Measurements from ENCODE around the gene IL36B. TPM values are rescaled to one million over a fixed set of nuclear protein-coding genes. Genes with fewer than 3 reads are reported as not detected.

The IL36B gene
- total RNA-seq, 1 donor from 2014 or later = not detected

GRCh38 chr2:113002677-113003076 is 50.0 kb downstream of the IL36B start:
- H3K9me3 ChIP-seq (ENCODE audit: control insufficient read depth in 3 of 3, low read length in 3 of 3) = peaks cover 2 to 4% (median 3%) of the 10 kb centered on the region in 3 donors
- no peaks in the 10 kb centered on the region for H3K27me3 ChIP-seq (ENCODE audit: control insufficient read depth in 3 of 3, insufficient read depth in 3 of 3, low read length in 3 of 3)
- H3K36me3 ChIP-seq (ENCODE audit: control insufficient read depth in 3 of 3, insufficient read depth in 3 of 3, low read length in 3 of 3) = no peaks in the 10 kb centered on the region
- no peak overlapping the region for H3K27ac ChIP-seq (ENCODE audit: low read depth, low read length)
- H3K9ac ChIP-seq (ENCODE audit: low read depth in 1 of 3, low read length in 3 of 3) = no peak overlapping the region
- H3K4me3 ChIP-seq (ENCODE audit: low read length in 3 of 3) = no peak overlapping the region
- H3K4me1 ChIP-seq (ENCODE audit: control insufficient read depth in 3 of 3, insufficient read depth in 3 of 3, low read length in 3 of 3) = no peaks in the 10 kb centered on the region

GRCh38 chr2:113000436-113000835 is 52.2 kb downstream of the IL36B start:
- Histone ChIP-seq H3K9ac (ENCODE audit: low read depth in 1 of 3, low read length in 3 of 3) (no peak overlapping the region), H3K27me3 (ENCODE audit: control insufficient read depth in 3 of 3, insufficient read depth in 3 of 3, low read length in 3 of 3) (no peaks in the 10 kb centered on the region), H3K9me3 (ENCODE audit: control insufficient read depth in 3 of 3, low read length in 3 of 3) (peaks cover 2 to 4% (median 3%) of the 10 kb centered on the region in 3 donors), H3K27ac (ENCODE audit: low read depth, low read length) (no peak overlapping the region), H3K4me3 (ENCODE audit: low read length in 3 of 3) (no peak overlapping the region), H3K4me1 (ENCODE audit: control insufficient read depth in 3 of 3, insufficient read depth in 3 of 3, low read length in 3 of 3) (no peaks in the 10 kb centered on the region), H3K36me3 (ENCODE audit: control insufficient read depth in 3 of 3, insufficient read depth in 3 of 3, low read length in 3 of 3) (no peaks in the 10 kb centered on the region)

- H3K36me3 ChIP-seq (ENCODE audit: control insufficient read depth in 3 of 3, insufficient read depth in 3 of 3, low read length in 3 of 3) = no peaks in the 10 kb centered on the region
- H3K27me3 ChIP-seq (ENCODE audit: control insufficient read depth in 3 of 3, insufficient read depth in 3 of 3, low read length in 3 of 3) = no peaks in the 10 kb centered on the region
- H3K9me3 ChIP-seq (ENCODE audit: control insufficient read depth in 3 of 3, low read length in 3 of 3) = peaks cover 7 to 8% (median 8%) of the 10 kb centered on the region in 3 donors
- H3K9ac ChIP-seq (ENCODE audit: low read depth in 1 of 3, low read length in 3 of 3) = no peak overlapping the region
- no peak overlapping the region for H3K27ac ChIP-seq (ENCODE audit: low read depth, low read length)
- no peaks in the 10 kb centered on the region for H3K4me1 ChIP-seq (ENCODE audit: control insufficient read depth in 3 of 3, insufficient read depth in 3 of 3, low read length in 3 of 3)
- no peak overlapping the region for H3K4me3 ChIP-seq (ENCODE audit: low read length in 3 of 3)
Observed at GRCh38 chr2:112997151-112997550, 55.5 kb downstream of the IL36B start.

- no peak overlapping the region for H3K9ac ChIP-seq (ENCODE audit: low read depth in 1 of 3, low read length in 3 of 3)
- no peaks in the 10 kb centered on the region for H3K4me1 ChIP-seq (ENCODE audit: control insufficient read depth in 3 of 3, insufficient read depth in 3 of 3, low read length in 3 of 3)
- no peaks in the 10 kb centered on the region for H3K27me3 ChIP-seq (ENCODE audit: control insufficient read depth in 3 of 3, insufficient read depth in 3 of 3, low read length in 3 of 3)
- no peaks in the 10 kb centered on the region for H3K36me3 ChIP-seq (ENCODE audit: control insufficient read depth in 3 of 3, insufficient read depth in 3 of 3, low read length in 3 of 3)
- H3K27ac ChIP-seq (ENCODE audit: low read depth, low read length) = no peak overlapping the region
- peaks cover 7 to 12% (median 8%) of the 10 kb centered on the region in 3 donors for H3K9me3 ChIP-seq (ENCODE audit: control insufficient read depth in 3 of 3, low read length in 3 of 3)
- H3K4me3 ChIP-seq (ENCODE audit: low read length in 3 of 3) = no peak overlapping the region
Observed at GRCh38 chr2:112996635-112997034, 56.0 kb downstream of the IL36B start.

GRCh38 chr2:112995346-112995920 is 57.2 kb downstream of the IL36B start:
- H3K4me3 ChIP-seq (ENCODE audit: low read length in 3 of 3) = no peak overlapping the region
- H3K27me3 ChIP-seq (ENCODE audit: control insufficient read depth in 3 of 3, insufficient read depth in 3 of 3, low read length in 3 of 3) = no peaks in the 10 kb centered on the region
- H3K27ac ChIP-seq (ENCODE audit: low read depth, low read length) = no peak overlapping the region
- H3K4me1 ChIP-seq (ENCODE audit: control insufficient read depth in 3 of 3, insufficient read depth in 3 of 3, low read length in 3 of 3) = no peaks in the 10 kb centered on the region
- H3K9ac ChIP-seq (ENCODE audit: low read depth in 1 of 3, low read length in 3 of 3) = no peak overlapping the region
- no peaks in the 10 kb centered on the region for H3K36me3 ChIP-seq (ENCODE audit: control insufficient read depth in 3 of 3, insufficient read depth in 3 of 3, low read length in 3 of 3)
- peaks cover 7 to 12% (median 8%) of the 10 kb centered on the region in 3 donors for H3K9me3 ChIP-seq (ENCODE audit: control insufficient read depth in 3 of 3, low read length in 3 of 3)

- Histone ChIP-seq H3K4me1 (ENCODE audit: control insufficient read depth in 3 of 3, insufficient read depth in 3 of 3, low read length in 3 of 3) (no peaks in the 10 kb centered on the region), H3K9ac (ENCODE audit: low read depth in 1 of 3, low read length in 3 of 3) (no peak overlapping the region), H3K36me3 (ENCODE audit: control insufficient read depth in 3 of 3, insufficient read depth in 3 of 3, low read length in 3 of 3) (no peaks in the 10 kb centered on the region)
Observed at GRCh38 chr2:112994648-112995047, 58.0 kb downstream of the IL36B start.

GRCh38 chr2:112993831-112994230 is 58.8 kb downstream of the IL36B start:
- H3K27ac ChIP-seq (ENCODE audit: low read depth, low read length) = no peak overlapping the region
- no peaks in the 10 kb centered on the region for H3K27me3 ChIP-seq (ENCODE audit: control insufficient read depth in 3 of 3, insufficient read depth in 3 of 3, low read length in 3 of 3)
- no peak overlapping the region for H3K4me3 ChIP-seq (ENCODE audit: low read length in 3 of 3)
- H3K36me3 ChIP-seq (ENCODE audit: control insufficient read depth in 3 of 3, insufficient read depth in 3 of 3, low read length in 3 of 3) = no peaks in the 10 kb centered on the region
- no peak overlapping the region for H3K9ac ChIP-seq (ENCODE audit: low read depth in 1 of 3, low read length in 3 of 3)
- H3K4me1 ChIP-seq (ENCODE audit: control insufficient read depth in 3 of 3, insufficient read depth in 3 of 3, low read length in 3 of 3) = no peaks in the 10 kb centered on the region
- peaks cover 3 to 9% (median 7%) of the 10 kb centered on the region in 3 donors for H3K9me3 ChIP-seq (ENCODE audit: control insufficient read depth in 3 of 3, low read length in 3 of 3)

More at GRCh38 chr2:112994648-112995047, 58.0 kb downstream of the IL36B start:
- Histone ChIP-seq H3K9me3 (ENCODE audit: control insufficient read depth in 3 of 3, low read length in 3 of 3) (peaks cover 4 to 9% (median 8%) of the 10 kb centered on the region in 3 donors), H3K27me3 (ENCODE audit: control insufficient read depth in 3 of 3, insufficient read depth in 3 of 3, low read length in 3 of 3) (no peaks in the 10 kb centered on the region), H3K27ac (ENCODE audit: low read depth, low read length) (no peak overlapping the region), H3K4me3 (ENCODE audit: low read length in 3 of 3) (no peak overlapping the region)

- no peak overlapping the region for H3K27ac ChIP-seq (ENCODE audit: low read depth, low read length)
Observed at GRCh38 chr2:112989611-112990010, 63.1 kb downstream of the IL36B start.

GRCh38 chr2:112985090-112985489 is 67.6 kb downstream of the IL36B start:
- Histone ChIP-seq H3K4me3 (ENCODE audit: low read length in 3 of 3) (no peak overlapping the region), H3K9me3 (ENCODE audit: control insufficient read depth in 3 of 3, low read length in 3 of 3) (no peaks in the 10 kb centered on the region), H3K9ac (ENCODE audit: low read depth in 1 of 3, low read length in 3 of 3) (no peak overlapping the region), H3K36me3 (ENCODE audit: control insufficient read depth in 3 of 3, insufficient read depth in 3 of 3, low read length in 3 of 3) (no peaks in the 10 kb centered on the region), H3K27me3 (ENCODE audit: control insufficient read depth in 3 of 3, insufficient read depth in 3 of 3, low read length in 3 of 3) (no peaks in the 10 kb centered on the region), H3K4me1 (ENCODE audit: control insufficient read depth in 3 of 3, insufficient read depth in 3 of 3, low read length in 3 of 3) (no peaks in the 10 kb centered on the region), H3K27ac (ENCODE audit: low read depth, low read length) (no peak overlapping the region)

More at GRCh38 chr2:112989611-112990010, 63.1 kb downstream of the IL36B start:
- peaks cover 3 to 9% (median 7%) of the 10 kb centered on the region in 3 donors for H3K9me3 ChIP-seq (ENCODE audit: control insufficient read depth in 3 of 3, low read length in 3 of 3)
- H3K9ac ChIP-seq (ENCODE audit: low read depth in 1 of 3, low read length in 3 of 3) = no peak overlapping the region
- no peaks in the 10 kb centered on the region for H3K4me1 ChIP-seq (ENCODE audit: control insufficient read depth in 3 of 3, insufficient read depth in 3 of 3, low read length in 3 of 3)
- H3K36me3 ChIP-seq (ENCODE audit: control insufficient read depth in 3 of 3, insufficient read depth in 3 of 3, low read length in 3 of 3) = no peaks in the 10 kb centered on the region
- no peaks in the 10 kb centered on the region for H3K27me3 ChIP-seq (ENCODE audit: control insufficient read depth in 3 of 3, insufficient read depth in 3 of 3, low read length in 3 of 3)
- H3K4me3 ChIP-seq (ENCODE audit: low read length in 3 of 3) = no peak overlapping the region

GRCh38 chr2:112980537-112980936 is 72.1 kb downstream of the IL36B start:
- H3K27me3 ChIP-seq (ENCODE audit: control insufficient read depth in 3 of 3, insufficient read depth in 3 of 3, low read length in 3 of 3) = peaks cover 0 to 2% (median 0%) of the 10 kb centered on the region in 3 donors

More at GRCh38 chr2:112980537-112980936, 72.1 kb downstream of the IL36B start:
- no peak overlapping the region for H3K27ac ChIP-seq (ENCODE audit: low read depth, low read length)
- H3K9ac ChIP-seq (ENCODE audit: low read depth in 1 of 3, low read length in 3 of 3) = no peak overlapping the region
- H3K4me3 ChIP-seq (ENCODE audit: low read length in 3 of 3) = no peak overlapping the region
- no peaks in the 10 kb centered on the region for H3K9me3 ChIP-seq (ENCODE audit: control insufficient read depth in 3 of 3, low read length in 3 of 3)
- no peaks in the 10 kb centered on the region for H3K4me1 ChIP-seq (ENCODE audit: control insufficient read depth in 3 of 3, insufficient read depth in 3 of 3, low read length in 3 of 3)
- no peaks in the 10 kb centered on the region for H3K36me3 ChIP-seq (ENCODE audit: control insufficient read depth in 3 of 3, insufficient read depth in 3 of 3, low read length in 3 of 3)
